HFFc6 (cell line): ENCODE data around the gene TRIM15. TPM values are rescaled to one million over a fixed set of nuclear protein-coding genes. Genes with fewer than 3 reads are reported as not detected.

Experiments
- DNase-seq: peaks from one replicate; pipeline ENCODE4 v3.0.0-alpha.2; 2018
- H3K27ac Mint-ChIP-seq: 2 replicates; pipeline ENCODE4 v1.8.0; 2020; ENCODE audit warnings: mild to moderate bottlenecking, mixed read lengths
- H3K27me3 Mint-ChIP-seq: 2 replicates; pipeline ENCODE4 v1.8.0; 2021; ENCODE audit warnings: mild to moderate bottlenecking, moderate library complexity, mixed read lengths; ENCODE audit not compliant: insufficient read depth
- H3K36me3 Mint-ChIP-seq: 2 replicates; pipeline ENCODE4 v1.8.0; 2021; ENCODE audit warnings: low read depth, mixed read lengths
- H3K4me1 Mint-ChIP-seq: 2 replicates; pipeline ENCODE4 v1.8.0; 2020; ENCODE audit warnings: low read depth, mixed read lengths
- H3K4me3 Mint-ChIP-seq: 2 replicates; pipeline ENCODE4 v1.8.0; 2020; ENCODE audit warnings: mild to moderate bottlenecking, moderate library complexity, mixed read lengths
- H3K9me3 Mint-ChIP-seq: 2 replicates; pipeline ENCODE4 v1.8.0; 2020; ENCODE audit warnings: mild to moderate bottlenecking, mixed read lengths
- total RNA-seq, 6 experiments: library from RNA; stranded (reverse); fragmentation: NEBNext Ultra II Directional; extraction: Animal tissue kit (Norgen Biotek cat#: 25700); gene quantifications; 2 replicates in 1 of 6; 3 replicates in 5 of 6; pipeline ENCODE4 v1.2.3, GENCODE V29; 2021
- TF ChIP-seq, protein P1 (sequence below): fragments of 200-600 bp; sonication (generic); IDR thresholded peaks from 2 replicates; pipeline ENCODE4 v1.5.0; 2021; ENCODE audit warnings: antibody characterized with exemption, mild to moderate bottlenecking

TRIM15 gene
- total RNA-seq, 6 experiments from 2014 or later, result not detected

GRCh38 chr6:30157581-30157980 lies 5.8 kb upstream of the TRIM15 start:
- Mint-ChIP-seq H3K27me3 (peaks cover 22% of the 10 kb centered on the region), H3K9me3 (no peaks in the 10 kb centered on the region), H3K27ac (no peak overlapping the region), H3K4me1 (peaks cover 33% of the 10 kb centered on the region), H3K4me3 (no peak overlapping the region), H3K36me3 (no peaks in the 10 kb centered on the region)
- DNase-seq, result peak; percentile 23
- TF ChIP-seq, protein P1, sequence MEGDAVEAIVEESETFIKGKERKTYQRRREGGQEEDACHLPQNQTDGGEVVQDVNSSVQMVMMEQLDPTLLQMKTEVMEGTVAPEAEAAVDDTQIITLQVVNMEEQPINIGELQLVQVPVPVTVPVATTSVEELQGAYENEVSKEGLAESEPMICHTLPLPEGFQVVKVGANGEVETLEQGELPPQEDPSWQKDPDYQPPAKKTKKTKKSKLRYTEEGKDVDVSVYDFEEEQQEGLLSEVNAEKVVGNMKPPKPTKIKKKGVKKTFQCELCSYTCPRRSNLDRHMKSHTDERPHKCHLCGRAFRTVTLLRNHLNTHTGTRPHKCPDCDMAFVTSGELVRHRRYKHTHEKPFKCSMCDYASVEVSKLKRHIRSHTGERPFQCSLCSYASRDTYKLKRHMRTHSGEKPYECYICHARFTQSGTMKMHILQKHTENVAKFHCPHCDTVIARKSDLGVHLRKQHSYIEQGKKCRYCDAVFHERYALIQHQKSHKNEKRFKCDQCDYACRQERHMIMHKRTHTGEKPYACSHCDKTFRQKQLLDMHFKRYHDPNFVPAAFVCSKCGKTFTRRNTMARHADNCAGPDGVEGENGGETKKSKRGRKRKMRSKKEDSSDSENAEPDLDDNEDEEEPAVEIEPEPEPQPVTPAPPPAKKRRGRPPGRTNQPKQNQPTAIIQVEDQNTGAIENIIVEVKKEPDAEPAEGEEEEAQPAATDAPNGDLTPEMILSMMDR, result no peak

GRCh38 chr6:30157999-30158398 lies 5.3 kb upstream of the TRIM15 start:
- Mint-ChIP-seq H3K4me1 (peaks cover 33% of the 10 kb centered on the region), H3K9me3 (no peaks in the 10 kb centered on the region), H3K27ac (no peak overlapping the region), H3K36me3 (no peaks in the 10 kb centered on the region), H3K27me3 (peaks cover 20% of the 10 kb centered on the region), H3K4me3 (no peak overlapping the region)
- TF ChIP-seq, protein P1, result no peak
- no peak for DNase-seq

DNA sequence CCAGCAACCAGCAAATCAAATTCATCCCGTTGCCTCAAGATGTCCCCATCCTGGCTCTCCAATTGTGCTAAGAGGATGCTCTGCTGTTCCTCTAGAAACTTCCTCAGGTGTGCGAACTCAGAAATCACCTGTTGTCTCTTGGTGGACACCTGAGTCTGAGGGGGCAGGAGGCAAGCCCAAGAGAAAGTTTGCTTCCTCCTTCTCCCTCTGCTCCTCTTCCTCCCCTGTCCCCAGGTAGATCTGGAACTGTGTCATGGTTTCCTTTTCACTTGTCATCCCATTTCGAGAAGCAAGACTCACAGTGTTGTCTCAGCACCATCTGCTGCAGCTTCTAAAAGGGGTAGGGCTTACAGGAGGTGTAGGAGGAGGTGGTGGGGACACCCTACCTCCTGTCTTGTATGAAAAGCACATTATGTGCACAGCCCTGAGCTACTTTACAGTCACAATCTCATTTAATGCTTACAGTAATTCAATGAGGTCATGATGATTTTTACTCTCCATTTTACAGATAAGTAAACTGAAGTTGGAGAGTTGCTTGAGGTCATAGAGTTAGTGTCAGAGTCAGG lies 4.8 kb upstream of the TRIM15 start:
- no peak for DNase-seq
- H3K4me3 Mint-ChIP-seq, result no peak overlapping the region
- H3K9me3 Mint-ChIP-seq, result no peaks in the 10 kb centered on the region
- no peaks in the 10 kb centered on the region for H3K36me3 Mint-ChIP-seq
- no peak overlapping the region for H3K27ac Mint-ChIP-seq
- TF ChIP-seq, protein P1, result no peak
- peaks cover 33% of the 10 kb centered on the region for H3K4me1 Mint-ChIP-seq
- peaks cover 18% of the 10 kb centered on the region for H3K27me3 Mint-ChIP-seq

DNA sequence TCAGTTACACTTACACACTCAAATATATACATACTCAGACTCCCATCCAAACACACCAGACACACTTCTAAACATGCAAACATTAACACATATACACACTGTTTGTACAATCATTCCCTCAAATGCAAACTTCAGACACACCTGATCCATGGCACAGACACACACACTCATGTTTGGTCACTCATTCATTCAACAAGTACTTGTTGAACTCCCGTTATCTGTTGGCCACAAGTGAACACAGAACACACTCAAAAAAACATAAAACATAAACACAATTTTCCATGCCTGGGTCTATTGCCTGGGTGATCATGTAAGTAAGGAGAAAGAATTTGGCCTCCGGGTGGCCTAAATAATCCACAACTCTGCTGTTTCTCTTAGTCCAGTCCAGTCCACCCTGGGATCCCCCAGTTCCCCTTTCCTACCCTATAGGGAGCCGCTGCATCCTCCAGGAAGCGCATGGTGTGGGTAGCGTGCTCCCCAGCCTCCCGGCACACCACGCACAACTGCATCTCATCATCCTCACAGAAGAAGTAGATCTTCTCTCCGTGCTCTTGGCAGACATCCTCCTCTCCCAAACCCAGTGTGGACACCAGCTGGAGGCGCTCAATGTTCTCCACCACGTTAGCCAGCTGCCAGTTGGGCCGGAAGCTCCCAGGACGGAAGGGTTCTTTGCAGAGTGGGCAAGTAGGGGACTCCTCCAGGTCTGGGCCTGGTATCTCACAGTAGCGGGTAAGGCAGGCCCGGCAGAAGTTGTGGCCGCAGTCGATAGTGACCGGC lies 3.1 kb upstream of the TRIM15 start:
- H3K9me3 Mint-ChIP-seq, result no peaks in the 10 kb centered on the region
- H3K27me3 Mint-ChIP-seq, result peaks cover 10% of the 10 kb centered on the region
- H3K27ac Mint-ChIP-seq, result no peak overlapping the region
- no peaks in the 10 kb centered on the region for H3K36me3 Mint-ChIP-seq
- no peak overlapping the region for H3K4me3 Mint-ChIP-seq
- no peak for DNase-seq
- H3K4me1 Mint-ChIP-seq, result peaks cover 23% of the 10 kb centered on the region
- TF ChIP-seq, protein P1, result no peak

- Mint-ChIP-seq H3K27ac (no peak within 1 kb of the TSS), H3K36me3 (no peaks in the 10 kb centered on the region), H3K9me3 (no peaks in the 10 kb centered on the region), H3K4me1 (peaks cover 15% of the 10 kb centered on the region), H3K4me3 (no peak within 1 kb of the TSS), H3K27me3 (peaks cover 10% of the 10 kb centered on the region)
- no peak for DNase-seq
- TF ChIP-seq, protein P1, result no peak
Observed at GRCh38 chr6:30160785-30161531, 2.4 kb upstream of the TRIM15 start, which contains the start of gene TRIM10. Gene TRIM10, minus strand, starts transcription at chr6:30161211. Its CDS starts 353 bp downstream, at chr6:30160858.
